SK-N-SH treated with all-trans-retinoic acid at 6 μM for 48 hours (cell line): ENCODE measurements around the gene FOSB.

Experiments
- ATAC-seq: fragments of 200-7000 bp; cut with Tn5 transposase; 3 replicates; pipeline ENCODE4 v1.9.1; 2020; ENCODE audit warnings: mild to moderate bottlenecking, moderate library complexity
- ARNTL ChIP-seq: fragments of 450-650 bp; formaldehyde crosslinking; IDR thresholded peaks from 2 replicates; pipeline ENCODE4 v1.5.0; 2020; ENCODE audit warnings: low read depth, mild to moderate bottlenecking, moderate library complexity, borderline replicate concordance
- BACH2 ChIP-seq: fragments of 250-450 bp; sonication (Bioruptor Pico); IDR thresholded peaks from 2 replicates; pipeline ENCODE4 v1.9.0; 2021; ENCODE audit warnings: mild to moderate bottlenecking, borderline replicate concordance
- CREB5 ChIP-seq: fragments of 250-450 bp; sonication (Bioruptor Pico); IDR thresholded peaks from 2 replicates; pipeline ENCODE4 v1.5.1; 2020; ENCODE audit warnings: low read depth, mild to moderate bottlenecking, moderate library complexity
- CSDC2 ChIP-seq: fragments of 250-450 bp; sonication (Bioruptor Pico); IDR thresholded peaks from 2 replicates; pipeline ENCODE4 v1.5.0; 2020; ENCODE audit warnings: mild to moderate bottlenecking, moderate library complexity
- ESRRG ChIP-seq: fragments of 250-450 bp; sonication (Bioruptor Pico); IDR thresholded peaks from 2 replicates; pipeline ENCODE4 v1.6.1; 2021; ENCODE audit warnings: mild to moderate bottlenecking
- GLIS3 ChIP-seq: fragments of 250-450 bp; sonication (Bioruptor Pico); IDR thresholded peaks from 2 replicates; pipeline ENCODE4 v1.5.0; 2020; ENCODE audit warnings: mild to moderate bottlenecking, moderate library complexity
- ISL1 ChIP-seq: fragments of 250-450 bp; sonication (Bioruptor Pico); IDR thresholded peaks from 2 replicates; pipeline ENCODE4 v2.1.2; 2022; ENCODE audit warnings: mild to moderate bottlenecking, moderate library complexity
- OSR1 ChIP-seq: fragments of 250-450 bp; sonication (Bioruptor Pico); IDR thresholded peaks from 2 replicates; pipeline ENCODE4 v1.8.0; 2022; ENCODE audit warnings: moderate library complexity, mild to moderate bottlenecking, inconsistent platforms
- PATZ1 ChIP-seq: fragments of 250-450 bp; sonication (Bioruptor Pico); IDR thresholded peaks from 2 replicates; pipeline ENCODE4 v1.8.0; 2020; ENCODE audit warnings: mild to moderate bottlenecking, moderate library complexity, borderline replicate concordance
- POU6F1 ChIP-seq: fragments of 250-450 bp; sonication (Bioruptor Pico); IDR thresholded peaks from 2 replicates; pipeline ENCODE4 v1.8.0; 2021; ENCODE audit warnings: low read depth, mild to moderate bottlenecking, moderate library complexity, borderline replicate concordance
- RARB ChIP-seq: fragments of 250-450 bp; sonication (Bioruptor Pico); IDR thresholded peaks from 2 replicates; pipeline ENCODE4 v1.8.0; 2021; ENCODE audit warnings: mild to moderate bottlenecking, moderate library complexity
- SNAI2 ChIP-seq: fragments of 250-450 bp; sonication (Bioruptor Pico); IDR thresholded peaks from 2 replicates; pipeline ENCODE4 v1.5.0; 2020; ENCODE audit warnings: mild to moderate bottlenecking, moderate library complexity
- TCF4 ChIP-seq: fragments of 250-450 bp; sonication (Bioruptor Pico); IDR thresholded peaks from 2 replicates; pipeline ENCODE4 v1.8.0; 2021; ENCODE audit warnings: mild to moderate bottlenecking, moderate library complexity, borderline replicate concordance
- TOX ChIP-seq: fragments of 250-450 bp; sonication (Bioruptor Pico); IDR thresholded peaks from 2 replicates; pipeline ENCODE4 v1.8.0; 2021; ENCODE audit warnings: mild to moderate bottlenecking, moderate library complexity, borderline replicate concordance
- TSHZ2 ChIP-seq: fragments of 250-450 bp; sonication (Bioruptor Pico); IDR thresholded peaks from 2 replicates; pipeline ENCODE4 v1.5.0; 2020; ENCODE audit warnings: mild to moderate bottlenecking, moderate library complexity
- ZC3H10 ChIP-seq: fragments of 250-450 bp; sonication (Bioruptor Pico); IDR thresholded peaks from 2 replicates; pipeline ENCODE4 v1.5.1; 2021; ENCODE audit warnings: mild to moderate bottlenecking, moderate library complexity
- ZFP3 ChIP-seq: fragments of 250-450 bp; sonication (Bioruptor Pico); IDR thresholded peaks from 2 replicates; pipeline ENCODE4 v1.5.0; 2020; ENCODE audit warnings: mild to moderate bottlenecking, moderate library complexity
- ZFP30 ChIP-seq: fragments of 450-650 bp; formaldehyde crosslinking; IDR thresholded peaks from 2 replicates; pipeline ENCODE4 v1.5.0; 2022; ENCODE audit warnings: mild to moderate bottlenecking, moderate library complexity
- ZNF565 ChIP-seq: fragments of 450-650 bp; formaldehyde crosslinking; conservative IDR thresholded peaks from 2 replicates; pipeline ENCODE4 v1.5.0; 2020; ENCODE audit warnings: low read depth, mild to moderate bottlenecking, moderate library complexity
- ZNF70 ChIP-seq: fragments of 450-650 bp; formaldehyde crosslinking; IDR thresholded peaks from 2 replicates; pipeline ENCODE4 v1.5.0; 2020; ENCODE audit warnings: mild to moderate bottlenecking, moderate library complexity
- ZNF8 ChIP-seq: fragments of 450-650 bp; formaldehyde crosslinking; IDR thresholded peaks from 2 replicates; pipeline ENCODE4 v1.5.0; 2020; ENCODE audit warnings: mild to moderate bottlenecking, moderate library complexity

FOSB gene

GRCh38 chr19:45455707-45456499 lies 11.9 kb upstream of the FOSB start:
- peak; percentile 91 for ATAC-seq

GRCh38 chr19:45456500-45456815 lies 11.3 kb upstream of the FOSB start:
- no peak for TF ChIP-seq OSR1
- no peak for TF ChIP-seq ZNF565
- no peak for TF ChIP-seq ESRRG
- TF ChIP-seq BACH2 = no peak
- no peak for TF ChIP-seq SNAI2 (CRISPR knock-in tag)
- no peak for TF ChIP-seq ZNF70 (CRISPR knock-in tag)
- no peak for TF ChIP-seq ZNF8 (CRISPR knock-in tag)
- TF ChIP-seq TOX = no peak
- ATAC-seq = no peak

More at GRCh38 chr19:45455707-45456499, 11.9 kb upstream of the FOSB start:
- TF ChIP-seq ZFP3 (peak; percentile 90), ISL1 (CRISPR knock-in tag) (no peak), PATZ1 (CRISPR knock-in tag) (peak; percentile 92), SNAI2 (CRISPR knock-in tag) (0 out of 2 replicates have a peak, but pooled peaks have one; percentile 37), TSHZ2 (CRISPR knock-in tag) (no peak; the same call in 1 of the 2 replicates), ZNF70 (CRISPR knock-in tag) (0 out of 2 replicates have a peak, but pooled peaks have one; percentile 13), CSDC2 (CRISPR knock-in tag) (peak; percentile 85; the same call in 1 of the 2 replicates), CREB5 (CRISPR knock-in tag) (peak; percentile 90)
- TF ChIP-seq, all 23 proteins: peak for 6

GRCh38 chr19:45457776-45458175 lies 10.0 kb upstream of the FOSB start:
- ATAC-seq = no peak
- TF ChIP-seq ARNTL (CRISPR knock-in tag) (no peak), GLIS3 (CRISPR knock-in tag) (no peak), RARB (CRISPR knock-in tag) (no peak), CSDC2 (CRISPR knock-in tag) (no peak), CREB5 (CRISPR knock-in tag) (no peak), TOX (no peak), ZNF565 (no peak), ZFP30 (CRISPR knock-in tag) (no peak), ZNF8 (CRISPR knock-in tag) (no peak), TCF4 (no peak)

GRCh38 chr19:45460807-45461347 lies 6.9 kb upstream of the FOSB start:
- TF ChIP-seq ISL1 (CRISPR knock-in tag) (no peak), RARB (CRISPR knock-in tag) (no peak), POU6F1 (CRISPR knock-in tag) (no peak), TOX (no peak), SNAI2 (CRISPR knock-in tag) (no peak), OSR1 (no peak), PATZ1 (CRISPR knock-in tag) (no peak), GLIS3 (CRISPR knock-in tag) (no peak), TCF4 (no peak), ZC3H10 (CRISPR knock-in tag) (no peak), ESRRG (no peak)
- ATAC-seq = no peak
